H9 (cell line): ENCODE data around the gene TBXAS1. TPM values are rescaled to one million over a fixed set of nuclear protein-coding genes. Genes with fewer than 3 reads are reported as not detected.

Experiments
- DNase-seq: peaks from one replicate; pipeline ENCODE4 v3.0.0-alpha.2; 2017
- H2AFZ ChIP-seq: one replicate; pipeline ENCODE4 v1.6.1; 2013; ENCODE audit warnings: mild to moderate bottlenecking, low read length, control low read depth, moderate library complexity
- H2AK5ac ChIP-seq: 2 replicates; pipeline ENCODE4 v1.6.1; 2013; ENCODE audit warnings: low read length, control low read depth, mixed read lengths; ENCODE audit not compliant: insufficient read length
- H2BK120ac ChIP-seq: one replicate; pipeline ENCODE4 v1.6.1; 2013; ENCODE audit warnings: low read depth, mild to moderate bottlenecking, low read length, control low read depth, inconsistent platforms; ENCODE audit not compliant: poor library complexity, severe bottlenecking
- H2BK12ac ChIP-seq: 2 replicates; pipeline ENCODE4 v1.6.1; 2013; ENCODE audit warnings: low read length, control low read depth, mixed read lengths, low read depth; ENCODE audit not compliant: insufficient read length
- H2BK15ac ChIP-seq: 2 replicates; pipeline ENCODE4 v1.6.1; 2013; ENCODE audit warnings: low read depth, low read length, control low read depth
- H2BK20ac ChIP-seq: one replicate; pipeline ENCODE4 v1.6.1; 2013; ENCODE audit warnings: low read depth, mild to moderate bottlenecking, low read length, control low read depth, inconsistent platforms; ENCODE audit not compliant: poor library complexity, severe bottlenecking
- H2BK5ac ChIP-seq: 2 replicates; pipeline ENCODE4 v1.6.1; 2013; ENCODE audit warnings: low read length, control low read depth, mixed read lengths; ENCODE audit not compliant: insufficient read length
- H3K14ac ChIP-seq: 2 replicates; pipeline ENCODE4 v1.6.1; 2013; ENCODE audit warnings: low read length, control low read depth; ENCODE audit not compliant: insufficient read depth
- H3K18ac ChIP-seq: 2 replicates; pipeline ENCODE4 v1.6.1; 2013; ENCODE audit warnings: low read depth, mild to moderate bottlenecking, mixed read lengths, low read length, control low read depth; ENCODE audit not compliant: insufficient read length
- H3K23ac ChIP-seq: 2 replicates; pipeline ENCODE4 v1.6.1; 2013; ENCODE audit warnings: low read length, control low read depth, mixed read lengths, low read depth; ENCODE audit not compliant: insufficient read length
- H3K23me2 ChIP-seq: 2 replicates; pipeline ENCODE4 v1.6.1; 2013; ENCODE audit warnings: low read depth, mild to moderate bottlenecking, mixed read lengths, low read length, control low read depth; ENCODE audit not compliant: insufficient read length, poor library complexity, severe bottlenecking
- H3K27ac ChIP-seq: 2 replicates; pipeline ENCODE4 v1.5.1; 2013; ENCODE audit warnings: low read length, control low read depth, mixed read lengths, low read depth; ENCODE audit not compliant: insufficient read length
- H3K27me3 ChIP-seq: 2 replicates; pipeline ENCODE4 v1.6.1; 2013; ENCODE audit warnings: low read length, control low read depth, inconsistent platforms; ENCODE audit not compliant: insufficient read depth
- H3K4ac ChIP-seq: 2 replicates; pipeline ENCODE4 v1.6.1; 2013; ENCODE audit warnings: low read depth, mild to moderate bottlenecking, control low read depth, inconsistent platforms, low read length, moderate library complexity
- H3K4me1 ChIP-seq: 2 replicates; pipeline ENCODE4 v1.6.1; 2013; ENCODE audit warnings: low read length, control low read depth, inconsistent platforms; ENCODE audit not compliant: insufficient read depth
- H3K4me2 ChIP-seq: 2 replicates; pipeline ENCODE4 v1.6.1; 2013; ENCODE audit warnings: low read length, control low read depth, mixed read lengths; ENCODE audit not compliant: insufficient read length, insufficient read depth
- H3K56ac ChIP-seq: 2 replicates; pipeline ENCODE4 v1.6.1; 2013; ENCODE audit warnings: low read depth, mild to moderate bottlenecking, mixed read lengths, low read length, control low read depth; ENCODE audit not compliant: insufficient read length
- H3K79me1 ChIP-seq: 2 replicates; pipeline ENCODE4 v1.6.1; 2013; ENCODE audit warnings: low read depth, mild to moderate bottlenecking, moderate library complexity, low read length, control low read depth, inconsistent platforms; ENCODE audit not compliant: insufficient read depth, poor library complexity, severe bottlenecking
- H3K79me2 ChIP-seq: 2 replicates; pipeline ENCODE4 v1.6.1; 2013; ENCODE audit warnings: low read length, control low read depth, inconsistent platforms; ENCODE audit not compliant: insufficient read depth
- H3K9ac ChIP-seq: 2 replicates; pipeline ENCODE4 v1.6.1; 2013; ENCODE audit warnings: low read length, control low read depth, mixed read lengths; ENCODE audit not compliant: insufficient read length; ENCODE audit errors: extremely low read depth
- H3K9me3 ChIP-seq: one replicate; pipeline ENCODE4 v1.6.1; 2013; ENCODE audit warnings: low read depth, low read length, inconsistent platforms; ENCODE audit not compliant: control insufficient read depth
- H3T11ph ChIP-seq: one replicate; pipeline ENCODE4 v1.6.1; 2013; ENCODE audit warnings: mild to moderate bottlenecking, low read length, control low read depth, inconsistent platforms
- H4K20me1 ChIP-seq: one replicate; pipeline ENCODE4 v1.6.1; 2013; ENCODE audit not compliant: control insufficient read depth, insufficient read length, insufficient read depth
- H4K5ac ChIP-seq: 2 replicates; pipeline ENCODE4 v1.6.1; 2013; ENCODE audit warnings: low read depth, mild to moderate bottlenecking, mixed read lengths, low read length, control low read depth; ENCODE audit not compliant: insufficient read length
- H4K8ac ChIP-seq: replicated peaks from 2 replicates; pipeline ENCODE4 v1.6.1; 2013; ENCODE audit warnings: low read length, control low read depth, mixed read lengths, low read depth; ENCODE audit not compliant: insufficient read length
- H4K91ac ChIP-seq: 2 replicates; pipeline ENCODE4 v1.6.1; 2013; ENCODE audit warnings: low read depth, mild to moderate bottlenecking, moderate library complexity, mixed read lengths, low read length, control low read depth; ENCODE audit not compliant: insufficient read length
- H3K27ac Mint-ChIP-seq, 3 experiments: 2 replicates in 2 of 3; 3 replicates in 1 of 3; pipeline ENCODE4 v1.8.0; 2020 to 2021; ENCODE audit warnings: mixed read lengths in 3 of 3, mild to moderate bottlenecking in 1 of 3, moderate library complexity in 1 of 3
- H3K27me3 Mint-ChIP-seq: 2 replicates; pipeline ENCODE4 v1.8.0; 2021; ENCODE audit warnings: low read depth, mild to moderate bottlenecking, moderate library complexity, mixed read lengths
- H3K36me3 Mint-ChIP-seq, 3 experiments: 2 replicates in 2 of 3; 3 replicates in 1 of 3; pipeline ENCODE4 v1.8.0; 2020 to 2021; ENCODE audit warnings: low read depth in 3 of 3, mixed read lengths in 3 of 3; ENCODE audit not compliant: insufficient read depth in 1 of 3
- H3K4me1 Mint-ChIP-seq, 2 experiments: 2 replicates each; pipeline ENCODE4 v1.8.0; 2020; ENCODE audit warnings: mixed read lengths in 2 of 2
- H3K4me3 Mint-ChIP-seq, 2 experiments: 2 replicates in 1 of 2; 3 replicates in 1 of 2; pipeline ENCODE4 v1.8.0; 2020 to 2021; ENCODE audit warnings: mild to moderate bottlenecking in 2 of 2, mixed read lengths in 2 of 2, moderate library complexity in 1 of 2
- H3K9me3 Mint-ChIP-seq, 2 experiments: 2 replicates in 1 of 2; 3 replicates in 1 of 2; pipeline ENCODE4 v1.8.0; 2020; ENCODE audit warnings: mild to moderate bottlenecking in 2 of 2, mixed read lengths in 2 of 2, moderate library complexity in 1 of 2
- WGBS: extraction: QIAGEN DNeasy Blood & Tissue Kit; methylation state at CpG from one replicate; pipeline ENCODE4 v1.1.7; 2013; ENCODE audit warnings: missing lambda C conversion rate, low lambda C conversion rate, mixed read lengths; ENCODE audit not compliant: insufficient read length; ENCODE audit errors: extremely low coverage; 5-methylcytosine and 5-hydroxymethylcytosine counted together
- total RNA-seq: library from RNA; stranded (reverse); gene quantifications from 2 replicates; pipeline ENCODE4 v1.2.1, GENCODE V29; 2021
- TF ChIP-seq, protein P1 (sequence below): fragments of 200-600 bp; sonication (generic); conservative IDR thresholded peaks from 3 replicates; pipeline ENCODE4 v1.8.0; 2021; ENCODE audit warnings: antibody characterized with exemption, mild to moderate bottlenecking

Gene TBXAS1
- total RNA-seq, 1 experiment from 2014 or later = 0.39 TPM

- WGBS = no CpG with 5 or more reads among the region's 6 CpGs
- no peaks in the 10 kb centered on the region for H3K36me3 Mint-ChIP-seq
Measured at GRCh38 chr7:139813151-139813550, 15.9 kb upstream of the TBXAS1 start.

More at GRCh38 chr7:139813151-139813550, 15.9 kb upstream of the TBXAS1 start:
- H3K4me1 ChIP-seq = no peaks in the 10 kb centered on the region
- DNase-seq = no peak
- H2BK12ac ChIP-seq = no peak overlapping the region
- no peaks in the 10 kb centered on the region for H3K79me1 ChIP-seq
- H3K23me2 ChIP-seq = no peaks in the 10 kb centered on the region
- no peak overlapping the region for H2BK5ac ChIP-seq
- H3K23ac ChIP-seq = no peak overlapping the region
- TF ChIP-seq, protein P1, sequence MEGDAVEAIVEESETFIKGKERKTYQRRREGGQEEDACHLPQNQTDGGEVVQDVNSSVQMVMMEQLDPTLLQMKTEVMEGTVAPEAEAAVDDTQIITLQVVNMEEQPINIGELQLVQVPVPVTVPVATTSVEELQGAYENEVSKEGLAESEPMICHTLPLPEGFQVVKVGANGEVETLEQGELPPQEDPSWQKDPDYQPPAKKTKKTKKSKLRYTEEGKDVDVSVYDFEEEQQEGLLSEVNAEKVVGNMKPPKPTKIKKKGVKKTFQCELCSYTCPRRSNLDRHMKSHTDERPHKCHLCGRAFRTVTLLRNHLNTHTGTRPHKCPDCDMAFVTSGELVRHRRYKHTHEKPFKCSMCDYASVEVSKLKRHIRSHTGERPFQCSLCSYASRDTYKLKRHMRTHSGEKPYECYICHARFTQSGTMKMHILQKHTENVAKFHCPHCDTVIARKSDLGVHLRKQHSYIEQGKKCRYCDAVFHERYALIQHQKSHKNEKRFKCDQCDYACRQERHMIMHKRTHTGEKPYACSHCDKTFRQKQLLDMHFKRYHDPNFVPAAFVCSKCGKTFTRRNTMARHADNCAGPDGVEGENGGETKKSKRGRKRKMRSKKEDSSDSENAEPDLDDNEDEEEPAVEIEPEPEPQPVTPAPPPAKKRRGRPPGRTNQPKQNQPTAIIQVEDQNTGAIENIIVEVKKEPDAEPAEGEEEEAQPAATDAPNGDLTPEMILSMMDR = no peak
- H4K91ac ChIP-seq = no peak overlapping the region
- Mint-ChIP-seq H3K4me1 (no peaks in the 10 kb centered on the region), H3K9me3 (peaks cover 0 to 4% of the 10 kb centered on the region in 2 experiments; a peak in 2 of 5 replicates), H3K27me3 (peaks cover 11% of the 10 kb centered on the region), H3K27ac (no peak overlapping the region), H3K4me3 (no peak overlapping the region)
- no peak overlapping the region for H3K18ac ChIP-seq
- no peak overlapping the region for H4K5ac ChIP-seq
- H4K20me1 ChIP-seq = no peaks in the 10 kb centered on the region
- no peak overlapping the region for H3K9ac ChIP-seq
- no peak overlapping the region for H2AK5ac ChIP-seq
- no peak overlapping the region for H2BK20ac ChIP-seq
- H4K8ac ChIP-seq = no peak overlapping the region
- no peak overlapping the region for H3K27ac ChIP-seq
- H3K56ac ChIP-seq = no peak overlapping the region
- H2BK120ac ChIP-seq = no peak overlapping the region
- H3T11ph ChIP-seq = no peak overlapping the region
- no peaks in the 10 kb centered on the region for H3K27me3 ChIP-seq
- no peak overlapping the region for H2BK15ac ChIP-seq
- no peaks in the 10 kb centered on the region for H3K79me2 ChIP-seq
- no peaks in the 10 kb centered on the region for H3K9me3 ChIP-seq
- no peak overlapping the region for H2AFZ ChIP-seq
- no peak overlapping the region for H3K4me2 ChIP-seq
- H3K4ac ChIP-seq = no peak overlapping the region
- H3K14ac ChIP-seq = no peak overlapping the region
